ENCODE data around the gene SFSWAP. TPM values are rescaled to one million over a fixed set of nuclear protein-coding genes. Genes with fewer than 3 reads are reported as not detected.

SFSWAP gene
- total and polyA plus RNA-seq, 2 of the 13 experiments (the other 11 are each of a cell fraction or from before 2014, with no cell fraction given) = 17.1 to 27.7 TPM

DNA sequence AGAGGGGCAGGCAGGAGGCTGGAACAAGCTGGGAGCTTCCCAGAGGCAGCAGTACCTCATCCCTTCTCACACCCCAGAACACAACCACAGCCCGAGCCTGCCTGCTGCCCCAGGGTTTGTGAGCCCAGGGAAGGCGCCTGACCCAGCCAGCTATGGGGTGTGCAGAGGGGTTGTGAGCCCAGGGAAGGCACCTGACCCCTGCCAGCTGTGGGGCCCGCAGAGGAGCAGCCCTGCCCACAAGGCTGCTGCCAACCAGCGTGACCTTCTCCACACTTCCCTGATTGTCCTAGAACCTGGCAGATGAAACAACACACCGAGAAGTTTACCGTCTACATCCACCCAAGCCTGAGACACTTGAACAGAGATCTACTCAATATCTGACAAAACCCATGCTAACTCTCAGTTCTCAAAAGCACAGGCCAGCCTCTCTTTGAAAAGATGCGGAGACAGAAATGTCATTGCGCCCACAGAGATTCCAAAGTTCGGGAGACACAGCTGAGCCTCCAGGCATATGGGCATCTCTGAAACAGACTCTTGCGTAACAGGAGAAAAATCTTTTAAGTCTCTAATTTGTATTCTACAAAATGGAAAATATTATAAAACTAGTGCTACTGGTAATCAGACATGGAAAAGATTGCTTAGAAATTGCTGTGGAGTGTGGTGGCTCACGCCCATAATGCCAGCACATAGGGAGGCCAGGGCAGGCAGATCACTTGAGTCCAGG, 47.3 kb downstream of the SFSWAP start:
- in situ Hi-C loops (cut with HindIII; ENCODE audit: extremely low pct_ligation_motif_present, low pct_unique_long_range_greater_than_20kb) = no loop called here
- H3K9me3 ChIP-seq (ENCODE audit: low read length) = no peaks in the 10 kb centered on the region
- H3K4me1 ChIP-seq (ENCODE audit: insufficient read depth, low read length) = no peaks in the 10 kb centered on the region
- FAIRE-seq (no peak), ATAC-seq (no peak), DNase-seq (ENCODE audit: low spot score) (no peak)
- WGBS (ENCODE audit: low lambda C conversion rate) = 98% methylated on average over 7 of the region's 11 CpGs
- H3K36me3 ChIP-seq (replicated peaks in 1 of 2; ENCODE audit: control insufficient read depth in 1 of 2, insufficient read depth in 2 of 2, low read length in 2 of 2) = peaks cover 31 to 67% of the 10 kb centered on the region in 2 experiments
- H2AFZ ChIP-seq (ENCODE audit: low read length) = no peak overlapping the region
- TF ChIP-seq GLI4 (CRISPR knock-in tag; IDR thresholded peaks at IDR 0.05; ENCODE audit: borderline replicate concordance) = no peak
- no peak for TF ChIP-seq ZNF264 (CRISPR knock-in tag; IDR thresholded peaks at IDR 0.05)
- no peak for TF ChIP-seq TCF7 (IDR thresholded peaks at IDR 0.05; ENCODE audit: low read depth)
- peak; percentile 52; the same call in 1 of the 2 replicates for TF ChIP-seq CEBPB (IDR thresholded peaks at IDR 0.05; ENCODE audit: borderline replicate concordance, low read depth, low read length)
- no peak for TF ChIP-seq PHB2 (IDR thresholded peaks at IDR 0.05; ENCODE audit: partially characterized antibody)
- TF ChIP-seq ZNF24 (IDR thresholded peaks at IDR 0.05) = no peak
- no peak for TF ChIP-seq PRPF4 (IDR thresholded peaks at IDR 0.05; ENCODE audit: low read depth, low read length, poor library complexity, severe bottlenecking)
- CTCF ChIA-PET (ENCODE audit: low intra/inter-chr PET ratio, low total read pairs) = no interaction called here
- H4K20me1 ChIP-seq (ENCODE audit: insufficient read depth, low read length) = no peaks in the 10 kb centered on the region
- H3K27ac ChIP-seq (ENCODE audit: extremely low read length, insufficient read depth, low read length) = no peak overlapping the region
- TSS peak; percentile 24 for BruUV-seq (replicated peaks)
- no peak overlapping the region for H3K4me2 ChIP-seq (ENCODE audit: low read depth, low read length)
- no peak overlapping the region for H3K9ac ChIP-seq (ENCODE audit: insufficient read depth, low read depth, low read length)
- H3K27me3 ChIP-seq (ENCODE audit: control insufficient read depth in 1 of 2, insufficient read depth in 2 of 2, low read length in 2 of 2) = no peaks in the 10 kb centered on the region
- POLR2A ChIA-PET = no interaction called here
- intact Hi-C loops (cut with micrococcal nuclease; ENCODE audit: unreplicated experiment) = no loop called here
- no peaks in the 10 kb centered on the region for H3K79me2 ChIP-seq (ENCODE audit: insufficient read depth, low read length)
- H3K4me3 ChIP-seq (replicated peaks in 1 of 3; ENCODE audit: insufficient read depth in 1 of 3, low read depth in 2 of 3, low read length in 3 of 3) = no peak overlapping the region

DNA sequence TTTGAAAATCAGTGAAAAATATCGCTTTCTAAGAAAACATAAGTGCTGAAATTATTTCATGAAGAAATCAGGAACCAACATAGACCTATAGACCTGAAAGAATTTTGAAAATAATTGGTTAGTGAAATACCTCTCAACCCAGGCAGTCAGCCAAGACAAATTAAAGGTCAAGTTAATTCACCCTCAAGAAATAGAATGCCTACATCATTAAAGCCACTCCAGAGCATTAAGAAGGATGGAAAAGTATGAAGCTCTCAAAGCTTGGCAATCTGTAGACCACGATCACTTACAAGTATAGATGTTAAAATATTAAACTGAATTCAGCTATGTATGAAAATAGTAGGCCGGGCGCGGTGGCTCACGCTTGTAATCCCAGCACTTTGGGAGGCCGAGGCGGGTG, 48.3 kb downstream of the SFSWAP start:
- H3K4me1 ChIP-seq (ENCODE audit: insufficient read depth, low read length) = no peaks in the 10 kb centered on the region
- H3K36me3 ChIP-seq (replicated peaks in 1 of 2; ENCODE audit: control insufficient read depth in 1 of 2, insufficient read depth in 2 of 2, low read length in 2 of 2) = peaks cover 26 to 63% of the 10 kb centered on the region in 2 experiments
- whole genome bisulfite sequencing (ENCODE audit: low lambda C conversion rate) = 100% methylated on average over 8 of the region's 8 CpGs
- H2AFZ ChIP-seq (ENCODE audit: low read length) = no peak overlapping the region
- POLR2A ChIA-PET = no interaction called here
- no peaks in the 10 kb centered on the region for H4K20me1 ChIP-seq (ENCODE audit: insufficient read depth, low read length)
- no peaks in the 10 kb centered on the region for H3K9me3 ChIP-seq (ENCODE audit: low read length)
- CTCF ChIA-PET (ENCODE audit: low intra/inter-chr PET ratio, low total read pairs) = no interaction called here
- intact Hi-C loops (cut with micrococcal nuclease; ENCODE audit: unreplicated experiment) = no loop called here
- no peaks in the 10 kb centered on the region for H3K27me3 ChIP-seq (ENCODE audit: control insufficient read depth in 1 of 2, insufficient read depth in 2 of 2, low read length in 2 of 2)
- H3K27ac ChIP-seq (ENCODE audit: extremely low read length, insufficient read depth, low read length) = no peak overlapping the region
- H3K9ac ChIP-seq (ENCODE audit: insufficient read depth, low read depth, low read length) = no peak overlapping the region
- ATAC-seq = no peak
- FAIRE-seq = no peak
- in situ Hi-C loops (cut with HindIII; ENCODE audit: extremely low pct_ligation_motif_present, low pct_unique_long_range_greater_than_20kb) = no loop called here
- TF ChIP-seq, protein P1, sequence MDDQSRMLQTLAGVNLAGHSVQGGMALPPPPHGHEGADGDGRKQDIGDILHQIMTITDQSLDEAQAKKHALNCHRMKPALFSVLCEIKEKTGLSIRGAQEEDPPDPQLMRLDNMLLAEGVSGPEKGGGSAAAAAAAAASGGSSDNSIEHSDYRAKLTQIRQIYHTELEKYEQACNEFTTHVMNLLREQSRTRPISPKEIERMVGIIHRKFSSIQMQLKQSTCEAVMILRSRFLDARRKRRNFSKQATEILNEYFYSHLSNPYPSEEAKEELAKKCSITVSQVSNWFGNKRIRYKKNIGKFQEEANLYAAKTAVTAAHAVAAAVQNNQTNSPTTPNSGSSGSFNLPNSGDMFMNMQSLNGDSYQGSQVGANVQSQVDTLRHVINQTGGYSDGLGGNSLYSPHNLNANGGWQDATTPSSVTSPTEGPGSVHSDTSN (CRISPR knock-in tag; IDR thresholded peaks at IDR 0.05; ENCODE audit: borderline replicate concordance) = no peak
- TF ChIP-seq ZNF781 (CRISPR knock-in tag; IDR thresholded peaks at IDR 0.05; ENCODE audit: borderline replicate concordance, not compliant biosample characterization) = no peak
- no peak for TF ChIP-seq BHLHE40 (IDR thresholded peaks at IDR 0.05; ENCODE audit: low read length)
- TF ChIP-seq RBAK (CRISPR knock-in tag; IDR thresholded peaks at IDR 0.05) = no peak
- BruUV-seq (replicated peaks) = no TSS peak
- no peak for DNase-seq (ENCODE audit: low spot score)
- H3K79me2 ChIP-seq (ENCODE audit: insufficient read depth, low read length) = no peaks in the 10 kb centered on the region
- no peak overlapping the region for H3K4me3 ChIP-seq (replicated peaks in 1 of 3; ENCODE audit: insufficient read depth in 1 of 3, low read depth in 2 of 3, low read length in 3 of 3)
- no peak overlapping the region for H3K4me2 ChIP-seq (ENCODE audit: low read depth, low read length)
